Hypothalamus (tissue), 51 donors: ENCODE measurements around the gene DYNC1LI1.
A peak's percentile ranks its signal among the peaks of the same experiment; 100 is the strongest.

ENCODE experiments used
- DNase-seq, 51 donors: peaks; one replicate each; lab custom pipeline; 2025; lab: John Stamatoyannopoulos, UW

Gene DYNC1LI1

GRCh38 chr3:32570421-32571191, at the start of gene DYNC1LI1:
DYNC1LI1 (minus strand) TSS chr3:32570858; CDS start chr3:32570770, 88 bp downstream.
- DNase-seq: peak; percentile 72 to 96 (median 90)

GRCh38 chr3:32619395-32619794, 48.7 kb upstream of the DYNC1LI1 start:
- no peak for DNase-seq

DNA sequence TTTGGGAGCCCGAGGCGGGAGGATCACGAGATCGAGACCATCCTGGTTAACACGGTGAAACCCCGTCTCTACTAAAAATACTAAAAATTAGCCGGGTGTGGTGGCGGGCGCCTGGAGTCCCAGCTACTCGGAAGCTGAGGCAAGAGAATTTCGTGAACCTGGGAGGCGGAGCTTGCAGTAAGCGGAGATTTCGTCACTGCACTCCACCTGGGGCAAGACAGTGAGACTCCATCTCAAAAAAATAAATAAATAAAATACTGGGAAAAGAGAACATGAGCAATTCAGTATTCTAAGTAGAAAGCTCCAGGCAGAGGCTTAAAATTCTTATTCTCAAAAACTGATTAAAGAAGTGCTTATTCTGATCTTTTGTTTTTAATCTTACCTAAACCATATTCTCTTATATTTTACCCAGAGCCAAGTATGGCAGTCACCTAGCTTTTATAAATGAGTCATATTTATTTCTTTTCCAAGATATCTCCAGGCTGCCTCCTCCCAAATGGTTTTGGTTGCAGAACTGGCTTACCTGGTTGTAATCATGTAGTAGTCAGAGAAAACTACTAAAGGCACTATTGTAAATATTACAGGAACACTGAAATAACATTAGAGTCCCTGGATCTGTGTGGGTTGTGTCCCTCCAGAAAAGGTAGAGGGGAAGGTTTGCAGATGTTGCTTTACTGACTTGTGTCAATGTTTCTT, 45.8 kb upstream of the DYNC1LI1 start:
- no peak for DNase-seq

GRCh38 chr3:32614956-32615355, 44.3 kb upstream of the DYNC1LI1 start:
- no peak for DNase-seq

DNA sequence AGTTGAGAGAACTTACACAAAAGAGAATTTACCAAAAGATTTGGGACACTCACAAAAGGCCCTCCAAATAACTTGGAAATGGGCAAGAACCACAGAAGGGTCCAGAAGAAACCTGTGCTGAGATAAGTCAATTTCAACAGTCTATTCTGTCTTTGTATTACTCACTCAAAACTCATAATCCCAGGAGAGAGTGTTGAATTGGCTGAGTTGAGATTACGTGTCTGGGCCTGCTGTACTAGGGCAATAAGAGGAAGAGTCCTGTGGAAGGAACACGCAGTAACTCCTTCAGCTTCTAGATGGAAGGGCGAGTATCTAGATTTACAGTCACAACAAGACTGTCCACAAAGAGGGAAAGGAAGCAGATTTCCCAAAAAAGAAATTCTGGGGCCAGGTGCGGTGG, 42.5 kb upstream of the DYNC1LI1 start:
- DNase-seq: no peak

DNA sequence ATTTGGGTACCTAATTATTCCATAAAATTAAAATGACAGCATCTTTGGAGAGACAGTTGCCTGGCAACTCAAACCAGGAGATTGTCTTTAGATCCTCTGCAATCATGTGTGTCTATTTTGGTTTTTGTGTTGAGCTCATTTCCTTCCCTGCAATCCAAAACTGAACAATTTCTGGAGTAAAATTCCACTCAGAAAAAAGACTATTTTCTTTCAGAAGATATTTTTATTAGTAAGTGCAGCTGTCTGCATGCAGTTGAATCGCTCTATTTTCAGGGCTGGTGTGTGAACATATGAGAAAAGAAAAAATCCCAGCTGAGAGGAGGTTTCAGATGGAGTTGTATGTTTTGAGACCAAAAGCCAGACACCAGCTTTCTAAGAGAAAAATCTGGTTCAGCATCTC, 41.9 kb upstream of the DYNC1LI1 start:
- no peak for DNase-seq

GRCh38 chr3:32607522-32607921, 36.9 kb upstream of the DYNC1LI1 start:
- DNase-seq: no peak

DNA sequence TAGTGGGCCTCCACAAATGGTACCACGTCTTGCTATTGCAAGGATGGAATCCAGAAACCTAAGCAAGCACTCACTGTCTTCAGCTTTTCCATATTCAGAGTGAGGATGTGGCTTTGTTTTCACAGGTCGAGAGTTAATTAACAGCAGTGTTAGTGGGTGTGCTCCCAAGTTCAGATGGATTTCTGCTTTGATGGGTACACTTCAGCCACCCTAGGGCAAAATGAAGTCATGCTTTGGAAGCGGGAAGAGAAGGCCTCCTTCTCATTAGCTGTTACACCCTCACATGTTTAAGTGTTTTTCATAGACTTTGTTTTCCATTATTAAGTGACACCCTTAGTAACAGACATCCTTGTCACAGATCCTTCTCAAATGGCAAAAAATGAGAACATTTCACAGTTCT, 36.3 kb upstream of the DYNC1LI1 start:
- DNase-seq: no peak

GRCh38 chr3:32606277-32606676, 35.6 kb upstream of the DYNC1LI1 start:
- no peak for DNase-seq

- DNase-seq: no peak
These were observed 32.4 kb upstream of the DYNC1LI1 start for GRCh38 chr3:32603064-32603463.

DNA sequence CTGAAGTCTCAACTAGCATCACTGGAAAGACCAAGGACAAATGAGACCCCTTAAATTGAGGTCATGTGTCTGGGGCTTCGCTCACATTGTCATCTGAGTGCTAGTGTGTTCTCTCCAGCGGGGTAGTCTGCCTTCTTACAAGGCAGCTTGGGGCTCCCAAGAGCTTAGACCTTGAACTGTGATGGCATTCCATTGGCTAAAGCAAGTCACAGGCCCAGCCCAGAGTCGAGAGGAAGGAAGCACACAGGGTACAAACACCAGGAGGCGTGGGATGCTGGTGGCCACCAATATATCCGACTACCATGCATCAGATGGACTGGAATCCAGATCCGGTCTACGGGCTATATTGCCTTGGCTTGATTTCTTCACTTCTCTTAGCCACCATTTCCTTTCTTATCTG, 31.5 kb upstream of the DYNC1LI1 start:
- no peak for DNase-seq

- DNase-seq: no peak
These were observed 31.1 kb upstream of the DYNC1LI1 start for GRCh38 chr3:32601722-32602121.

GRCh38 chr3:32597656-32598055, 27.0 kb upstream of the DYNC1LI1 start:
- no peak for DNase-seq

GRCh38 chr3:32596909-32597369, 26.3 kb upstream of the DYNC1LI1 start:
- DNase-seq: no peak

DNA sequence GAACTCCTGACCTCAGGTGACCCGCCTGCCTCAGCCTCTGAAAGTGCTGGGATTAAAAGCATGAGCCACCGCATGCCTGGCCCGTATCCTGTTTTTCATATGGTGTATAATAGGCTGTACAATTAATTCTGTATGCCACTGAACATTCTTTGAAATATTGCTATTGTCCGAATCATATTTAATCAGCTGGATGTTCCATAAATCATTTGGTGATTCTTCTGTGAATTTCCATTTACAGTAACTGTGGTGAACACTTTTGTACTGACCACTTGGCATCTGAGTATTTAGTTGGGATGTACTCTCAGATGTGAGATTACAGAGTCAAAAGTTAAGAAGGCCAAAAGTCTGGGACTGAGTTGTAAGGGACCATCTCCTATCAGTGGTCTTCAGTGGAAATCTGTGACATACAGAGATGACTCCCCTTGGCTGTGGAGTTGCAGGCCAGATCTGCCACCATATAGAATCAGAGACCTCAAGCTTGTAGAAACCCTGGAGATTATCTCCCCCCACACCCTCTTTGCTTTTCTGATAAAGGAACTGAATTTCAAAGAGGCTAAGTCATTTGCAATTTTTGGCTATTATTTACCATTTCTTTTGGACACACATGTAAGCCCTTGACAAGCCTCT, 25.7 kb upstream of the DYNC1LI1 start:
- no peak for DNase-seq

- no peak for DNase-seq
These were observed 24.7 kb upstream of the DYNC1LI1 start for GRCh38 chr3:32595323-32595722.

GRCh38 chr3:32593903-32594525, 23.4 kb upstream of the DYNC1LI1 start:
- DNase-seq: no peak

- no peak for DNase-seq
These were observed 22.2 kb upstream of the DYNC1LI1 start for GRCh38 chr3:32592696-32593353.

DNA sequence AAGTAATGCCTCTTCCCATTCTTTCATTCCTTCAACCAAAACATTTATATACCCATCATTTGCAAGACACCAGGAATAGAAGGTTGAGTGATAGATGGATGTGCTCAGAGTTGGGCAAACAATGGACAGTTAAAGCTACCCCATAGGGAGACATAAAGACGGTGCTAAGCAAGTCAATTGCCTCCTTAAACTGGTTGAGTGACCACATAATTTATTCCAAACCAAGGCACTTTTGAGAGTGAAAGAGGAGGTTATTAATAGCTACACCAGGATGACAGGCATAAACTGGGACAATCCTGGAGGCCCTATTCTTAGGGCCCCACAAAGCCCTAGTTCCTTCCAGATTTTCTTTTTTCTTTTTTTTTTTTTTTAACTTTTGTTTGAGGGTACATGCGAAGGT, 21.4 kb upstream of the DYNC1LI1 start:
- no peak for DNase-seq

DNA sequence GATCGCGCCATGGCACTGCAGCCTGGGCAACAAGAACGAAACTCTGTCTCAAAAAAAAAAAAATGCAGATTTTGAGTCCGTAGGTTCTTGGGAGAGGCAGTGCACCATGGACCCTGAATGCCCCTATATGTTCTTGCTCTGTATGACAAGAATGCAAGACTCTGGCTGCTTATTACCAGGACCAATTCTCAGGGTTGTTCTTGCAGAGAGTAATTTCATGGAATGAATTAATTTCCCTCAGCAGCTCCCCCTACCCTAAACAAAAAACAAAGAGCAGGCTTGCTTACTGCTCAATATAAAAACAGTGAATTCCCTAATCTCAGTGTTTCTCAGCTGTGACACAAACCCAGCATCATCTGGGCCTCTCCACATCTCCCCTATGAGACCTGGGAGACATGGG, 20.5 kb upstream of the DYNC1LI1 start:
- DNase-seq: no peak

DNA sequence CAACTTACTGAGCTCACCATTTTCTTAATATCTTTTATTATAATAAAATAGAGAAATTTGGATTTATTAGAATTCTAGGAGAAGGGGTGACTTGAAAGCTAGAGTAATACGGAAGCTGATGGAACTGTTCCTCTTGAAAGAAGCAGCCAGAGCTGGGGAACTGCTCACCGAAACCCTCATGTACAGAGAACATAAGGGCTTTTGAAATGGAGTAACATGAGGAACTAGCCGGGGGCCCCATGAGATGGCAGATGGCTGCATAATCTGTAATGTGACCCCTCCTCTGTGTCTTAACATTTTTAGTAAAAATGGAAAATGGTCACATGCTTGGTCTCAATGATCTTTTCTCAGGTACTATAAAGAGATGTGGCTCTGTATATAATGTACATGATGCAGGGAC, 15.7 kb upstream of the DYNC1LI1 start:
- no peak for DNase-seq
